Gastrocnemius medialis (tissue), 4 donors: ENCODE measurements around the gene ZC3H15. TPM values are rescaled to one million over a fixed set of nuclear protein-coding genes. Genes with fewer than 3 reads are reported as not detected.

Experiments
- ATAC-seq, 2 donors: fragments of 150-250 bp; one replicate each; pipeline ENCODE4 v1.9.1; 2016
- DNase-seq, 2 donors: peaks; one replicate each; pipeline ENCODE4 v3.0.0-alpha.2; 2019
- H3K27ac ChIP-seq, 4 donors: fragments of 200-600 bp; sonication (generic); 1 replicate in 1 of 4; 2 replicates in 3 of 4; pipeline ENCODE4 v1.5.1; 2016 to 2018; ENCODE audit warnings: mild to moderate bottlenecking in 2 of 4, moderate library complexity in 1 of 4
- H3K27me3 ChIP-seq, 3 donors: fragments of 200-600 bp; sonication (generic) in 2 of 3; 1 replicate in 1 of 3; 2 replicates in 2 of 3; pipeline versions ENCODE4 v1.5.1 to v1.6.0; 2016 to 2019; ENCODE audit warnings: mild to moderate bottlenecking in 1 of 3, moderate library complexity in 1 of 3
- H3K36me3 ChIP-seq, 2 donors: fragments of 200-600 bp; sonication (generic) in 1 of 2; one replicate each; pipeline ENCODE4 v1.5.1; 2017 to 2018
- H3K4me1 ChIP-seq, 2 donors: fragments of 200-600 bp; sonication (generic) in 1 of 2; one replicate each; pipeline ENCODE4 v1.5.1; 2016 to 2017; ENCODE audit warnings: mild to moderate bottlenecking in 2 of 2
- H3K4me3 ChIP-seq, 4 donors: fragments of 200-600 bp; sonication (generic) in 3 of 4; 1 replicate in 1 of 4; 2 replicates in 3 of 4; pipeline ENCODE4 v1.5.1; 2016 to 2019; ENCODE audit warnings: mild to moderate bottlenecking in 2 of 4
- H3K9me3 ChIP-seq, 3 donors: fragments of 200-600 bp; sonication (generic) in 2 of 3; 1 replicate in 1 of 3; 2 replicates in 2 of 3; pipeline ENCODE4 v1.5.1; 2016 to 2019
- POLR2A ChIP-seq, 2 donors: fragments of 450-650 bp; IDR thresholded peaks; one replicate each; pipeline ENCODE4 v1.6.1; 2017; ENCODE audit warnings: antibody characterized with exemption in 2 of 2, mild to moderate bottlenecking in 2 of 2, moderate library complexity in 2 of 2
- in situ Hi-C, 4 donors: fragments of 200-750 bp; cut with MboI; loops; one replicate each; pipeline versions ENCODE4 v1.15.0 to v1.8.0; 2017; ENCODE audit warnings: low sequenced_read_pairs in 4 of 4
- intact Hi-C: fragments of 100-400 bp; cut with DNase I; formaldehyde crosslinking; loops from one replicate; pipeline ENCODE4 v1.15.1; 2023; ENCODE audit warnings: low total_unique reads
- total RNA-seq, 4 donors: library from RNA; depleted of rRNA; stranded (reverse); fragments of >200 nt; gene quantifications; one replicate each; pipeline versions ENCODE4 v1.1.0 to v1.2.3, GENCODE V29; 2016
- TF ChIP-seq, protein P1 (sequence below), 5 experiments: fragments of 450-650 bp in 3 of 5; fragments of 200-600 bp in 2 of 5; sonication (generic) in 2 of 5; IDR thresholded peaks in 4 of 5; conservative IDR thresholded peaks in 1 of 5; 1 replicate in 4 of 5; 2 replicates in 1 of 5; pipeline ENCODE4 v1.5.1; 2016 to 2019; ENCODE audit warnings: antibody characterized with exemption in 5 of 5, mild to moderate bottlenecking in 3 of 5, moderate library complexity in 3 of 5

The ZC3H15 gene
- total RNA-seq, 4 donors from 2014 or later, result 56.3 to 68.9 (median 63.0) TPM

DNA sequence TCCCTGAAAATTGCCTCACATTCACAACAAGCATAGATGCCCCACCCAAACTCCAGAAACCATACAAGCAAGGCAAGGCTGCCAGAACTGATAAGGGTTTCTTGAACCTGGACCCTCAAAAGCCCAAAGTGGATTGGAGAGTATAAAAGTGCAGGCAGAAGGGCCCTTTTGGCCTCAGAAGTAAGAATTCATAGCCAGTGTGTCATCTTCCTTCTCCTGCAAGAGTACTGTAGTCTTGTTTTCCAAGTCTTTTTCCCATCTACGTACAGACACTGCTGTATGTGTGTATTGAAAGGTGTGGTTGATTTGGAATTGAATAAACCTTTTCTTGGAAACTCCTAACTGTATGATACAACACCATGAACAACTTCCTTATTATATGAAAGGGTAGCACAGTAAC is 46.8 kb downstream of the ZC3H15 start:
- in situ Hi-C loops (no loop called here), intact Hi-C loops (no loop called here)
- TF ChIP-seq POLR2A (IDR thresholded peaks at IDR 0.05), result no peak
- TF ChIP-seq, protein P1, sequence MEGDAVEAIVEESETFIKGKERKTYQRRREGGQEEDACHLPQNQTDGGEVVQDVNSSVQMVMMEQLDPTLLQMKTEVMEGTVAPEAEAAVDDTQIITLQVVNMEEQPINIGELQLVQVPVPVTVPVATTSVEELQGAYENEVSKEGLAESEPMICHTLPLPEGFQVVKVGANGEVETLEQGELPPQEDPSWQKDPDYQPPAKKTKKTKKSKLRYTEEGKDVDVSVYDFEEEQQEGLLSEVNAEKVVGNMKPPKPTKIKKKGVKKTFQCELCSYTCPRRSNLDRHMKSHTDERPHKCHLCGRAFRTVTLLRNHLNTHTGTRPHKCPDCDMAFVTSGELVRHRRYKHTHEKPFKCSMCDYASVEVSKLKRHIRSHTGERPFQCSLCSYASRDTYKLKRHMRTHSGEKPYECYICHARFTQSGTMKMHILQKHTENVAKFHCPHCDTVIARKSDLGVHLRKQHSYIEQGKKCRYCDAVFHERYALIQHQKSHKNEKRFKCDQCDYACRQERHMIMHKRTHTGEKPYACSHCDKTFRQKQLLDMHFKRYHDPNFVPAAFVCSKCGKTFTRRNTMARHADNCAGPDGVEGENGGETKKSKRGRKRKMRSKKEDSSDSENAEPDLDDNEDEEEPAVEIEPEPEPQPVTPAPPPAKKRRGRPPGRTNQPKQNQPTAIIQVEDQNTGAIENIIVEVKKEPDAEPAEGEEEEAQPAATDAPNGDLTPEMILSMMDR (IDR thresholded peaks at IDR 0.05 in 4 of 5, conservative IDR thresholded peaks at IDR 0.05 in 1 of 5), result no peak
- Histone ChIP-seq H3K9me3 (no peaks in the 10 kb centered on the region), H3K27ac (no peak overlapping the region), H3K4me3 (no peak overlapping the region), H3K4me1 (peaks cover 0 to 3% of the 10 kb centered on the region in 2 donors), H3K36me3 (no peaks in the 10 kb centered on the region), H3K27me3 (no peaks in the 10 kb centered on the region)
- DNase-seq (no peak), ATAC-seq (no peak)

DNA sequence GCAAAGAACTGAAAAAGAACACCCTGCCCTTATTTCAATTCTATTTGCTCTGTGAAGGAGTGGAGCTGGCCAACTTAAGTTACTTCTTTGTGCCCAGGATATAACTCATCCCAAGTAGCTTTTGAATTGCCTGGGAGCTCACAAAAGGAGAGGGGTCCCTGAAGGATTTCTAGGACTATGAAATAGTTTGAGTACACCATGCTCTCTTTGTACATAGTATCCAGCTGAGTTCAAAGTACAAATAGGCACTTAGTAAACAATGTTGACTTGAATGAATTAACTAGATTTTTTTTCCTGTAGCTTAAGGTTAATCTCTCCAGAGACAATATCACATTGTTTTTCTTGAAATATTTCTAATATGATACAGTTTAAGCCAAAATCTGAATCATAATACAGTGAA is 47.7 kb downstream of the ZC3H15 start:
- ATAC-seq, result no peak

GRCh38 chr2:186534406-186534805 is 48.3 kb downstream of the ZC3H15 start:
- Histone ChIP-seq H3K27me3 (no peaks in the 10 kb centered on the region), H3K4me1 (peaks cover 0 to 3% of the 10 kb centered on the region in 2 donors), H3K4me3 (no peak overlapping the region), H3K27ac (no peak overlapping the region), H3K36me3 (no peaks in the 10 kb centered on the region), H3K9me3 (no peaks in the 10 kb centered on the region)
- ATAC-seq (no peak), DNase-seq (no peak)
- TF ChIP-seq, protein P1 (IDR thresholded peaks at IDR 0.05 in 4 of 5, conservative IDR thresholded peaks at IDR 0.05 in 1 of 5), result no peak
- TF ChIP-seq POLR2A (IDR thresholded peaks at IDR 0.05), result no peak
- intact Hi-C loops, result no loop called here
- in situ Hi-C loops, result no loop called here

More for the DNA sequence above, 47.7 kb downstream of the ZC3H15 start:
- intact Hi-C loops, result no loop called here
- in situ Hi-C loops, result no loop called here
- H3K4me1 ChIP-seq, result peaks cover 0 to 3% of the 10 kb centered on the region in 2 donors
- H3K4me3 ChIP-seq, result no peak overlapping the region
- TF ChIP-seq, protein P1 (IDR thresholded peaks at IDR 0.05 in 4 of 5, conservative IDR thresholded peaks at IDR 0.05 in 1 of 5), result no peak
- no peak for TF ChIP-seq POLR2A (IDR thresholded peaks at IDR 0.05)
- H3K27me3 ChIP-seq, result no peaks in the 10 kb centered on the region
- H3K9me3 ChIP-seq, result no peaks in the 10 kb centered on the region
- no peaks in the 10 kb centered on the region for H3K36me3 ChIP-seq
- no peak overlapping the region for H3K27ac ChIP-seq
- DNase-seq, result no peak

DNA sequence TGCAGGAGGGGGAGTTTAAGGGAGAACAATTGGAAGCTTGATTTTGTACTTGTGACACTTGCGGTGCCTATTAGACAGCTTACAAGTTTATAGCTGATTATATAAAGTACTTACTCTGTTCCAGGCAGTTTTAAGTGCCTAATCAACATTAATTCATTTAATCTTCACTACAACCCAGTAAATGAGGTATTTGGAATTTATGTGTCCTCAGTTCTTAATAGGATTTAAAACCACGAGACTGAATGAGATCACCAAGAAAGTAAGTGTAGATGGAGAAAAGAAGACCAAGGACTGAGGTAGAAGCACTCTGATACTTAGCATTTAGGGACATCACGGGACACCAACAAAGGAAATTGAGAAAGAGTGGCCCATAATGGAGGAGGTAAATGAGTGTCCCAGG is 49.8 kb downstream of the ZC3H15 start:
- ATAC-seq, result no peak
- peaks cover 0 to 3% of the 10 kb centered on the region in 2 donors for H3K4me1 ChIP-seq
- no peaks in the 10 kb centered on the region for H3K27me3 ChIP-seq
- intact Hi-C loops (no loop called here), in situ Hi-C loops (no loop called here)
- no peak overlapping the region for H3K4me3 ChIP-seq
- H3K9me3 ChIP-seq, result no peaks in the 10 kb centered on the region
- no peak for DNase-seq
- TF ChIP-seq, protein P1 (IDR thresholded peaks at IDR 0.05 in 4 of 5, conservative IDR thresholded peaks at IDR 0.05 in 1 of 5), result no peak
- no peak for TF ChIP-seq POLR2A (IDR thresholded peaks at IDR 0.05)
- H3K27ac ChIP-seq, result no peak overlapping the region
- H3K36me3 ChIP-seq, result no peaks in the 10 kb centered on the region

GRCh38 chr2:186537019-186537418 is 51.0 kb downstream of the ZC3H15 start:
- H3K27ac ChIP-seq, result no peak overlapping the region
- ATAC-seq, result no peak
- intact Hi-C loops, result no loop called here
- no peaks in the 10 kb centered on the region for H3K36me3 ChIP-seq
- TF ChIP-seq, protein P1 (IDR thresholded peaks at IDR 0.05 in 4 of 5, conservative IDR thresholded peaks at IDR 0.05 in 1 of 5), result no peak
- TF ChIP-seq POLR2A (IDR thresholded peaks at IDR 0.05), result no peak
- peaks cover 0 to 3% of the 10 kb centered on the region in 2 donors for H3K4me1 ChIP-seq
- no peak for DNase-seq
- no peaks in the 10 kb centered on the region for H3K27me3 ChIP-seq
- no peaks in the 10 kb centered on the region for H3K9me3 ChIP-seq
- in situ Hi-C loops, result no loop called here
- H3K4me3 ChIP-seq, result no peak overlapping the region
